Kidney (tissue), 14 donors: ENCODE results near the gene STRN. TPM values are rescaled to one million over a fixed set of nuclear protein-coding genes. Genes with fewer than 3 reads are reported as not detected.
"Not testable (repeated sequence)": the region's sequence is repeated elsewhere in the genome, so short reads cannot be mapped to it uniquely, and the experiment has no call there.

Experiments
- DNase-seq, 5 donors: peaks; one replicate each; pipeline ENCODE4 v3.0.0-alpha.2; 2013 to 2020
- FAIRE-seq: peaks from 2 replicates; lab custom pipeline; 2012; peaks lifted over from hg19 to GRCh38; lab: Jason Lieb, UNC
- H3K27ac ChIP-seq, 2 donors: one replicate each; pipeline ENCODE4 v1.7.0; 2013; ENCODE audit warnings: low read depth in 2 of 2, low read length in 2 of 2, inconsistent platforms in 1 of 2
- H3K27me3 ChIP-seq: one replicate; pipeline ENCODE4 v1.7.1; 2013; ENCODE audit warnings: low read length, inconsistent platforms; ENCODE audit not compliant: control insufficient read depth, insufficient read depth
- H3K36me3 ChIP-seq, 3 donors: one replicate each; pipeline versions ENCODE4 v1.7.0 to v1.7.1; 2013; ENCODE audit warnings: low read length in 3 of 3, control low read depth in 1 of 3, inconsistent platforms in 1 of 3; ENCODE audit not compliant: insufficient read depth in 3 of 3, control insufficient read depth in 2 of 3
- H3K4me1 ChIP-seq, 3 donors: one replicate each; pipeline versions ENCODE4 v1.7.0 to v1.7.1; 2013; ENCODE audit warnings: low read length in 3 of 3, inconsistent platforms in 1 of 3, low read depth in 1 of 3; ENCODE audit not compliant: control insufficient read depth in 2 of 3, insufficient read depth in 2 of 3
- H3K4me3 ChIP-seq, 3 donors: one replicate each; pipeline versions ENCODE4 v1.7.0 to v1.8.1; 2013; ENCODE audit warnings: low read length in 3 of 3, control low read depth in 1 of 3, inconsistent platforms in 1 of 3
- H3K9ac ChIP-seq, 3 donors: one replicate each; pipeline versions ENCODE4 v1.7.0 to v1.7.1; 2013; ENCODE audit warnings: low read length in 3 of 3, control low read depth in 1 of 3, inconsistent platforms in 1 of 3
- H3K9me3 ChIP-seq, 3 donors: one replicate each; pipeline versions ENCODE4 v1.7.0 to v1.7.1; 2013; ENCODE audit warnings: low read length in 3 of 3, control low read depth in 1 of 3, inconsistent platforms in 1 of 3; ENCODE audit not compliant: control insufficient read depth in 2 of 3, insufficient read depth in 1 of 3
- intact Hi-C: fragments of 100-400 bp; cut with DNase I; formaldehyde crosslinking; loops from one replicate; pipeline ENCODE4 v1.11.1; 2022
- polyA plus RNA-seq: library from polyadenylated mRNA; stranded (reverse); fragments of 350-450 nt; fragmentation: Illumina TruSeq; extraction: RNeasy Lipid Tissue Mini Kit (QIAGEN cat#74804); gene quantifications from one replicate; pipeline ENCODE4 v1.2.3, GENCODE V29; 2014; ENCODE audit warnings: low read depth, low replicate concordance; ENCODE audit not compliant: insufficient read depth
- total RNA-seq: library from RNA; stranded (reverse); fragmentation: NEBNext Ultra II Directional; extraction: Animal tissue kit (Norgen Biotek cat#: 25700); gene quantifications from one replicate; pipeline ENCODE4 v1.2.1, GENCODE V29; 2021
- TF ChIP-seq, protein P1 (sequence below): IDR thresholded peaks from 3 replicates; pipeline ENCODE4 v1.5.1; 2012; ENCODE audit warnings: mild to moderate bottlenecking, moderate library complexity, borderline replicate concordance; ENCODE audit not compliant: insufficient read depth; ENCODE audit errors: extremely low read depth
- donor health status: control.
- donor health status: control.
- donor health status: control.
- donor health status: control.
- donor health status: control.
- donor health status: DM: yes; HTN: yes; CAD: no.
- donor health status: Normal renal cell carcinoma (clear cell type).

The STRN gene
- total and polyA plus RNA-seq, 2 donors from 2014 or later: 3.7 to 42.7 TPM

DNA sequence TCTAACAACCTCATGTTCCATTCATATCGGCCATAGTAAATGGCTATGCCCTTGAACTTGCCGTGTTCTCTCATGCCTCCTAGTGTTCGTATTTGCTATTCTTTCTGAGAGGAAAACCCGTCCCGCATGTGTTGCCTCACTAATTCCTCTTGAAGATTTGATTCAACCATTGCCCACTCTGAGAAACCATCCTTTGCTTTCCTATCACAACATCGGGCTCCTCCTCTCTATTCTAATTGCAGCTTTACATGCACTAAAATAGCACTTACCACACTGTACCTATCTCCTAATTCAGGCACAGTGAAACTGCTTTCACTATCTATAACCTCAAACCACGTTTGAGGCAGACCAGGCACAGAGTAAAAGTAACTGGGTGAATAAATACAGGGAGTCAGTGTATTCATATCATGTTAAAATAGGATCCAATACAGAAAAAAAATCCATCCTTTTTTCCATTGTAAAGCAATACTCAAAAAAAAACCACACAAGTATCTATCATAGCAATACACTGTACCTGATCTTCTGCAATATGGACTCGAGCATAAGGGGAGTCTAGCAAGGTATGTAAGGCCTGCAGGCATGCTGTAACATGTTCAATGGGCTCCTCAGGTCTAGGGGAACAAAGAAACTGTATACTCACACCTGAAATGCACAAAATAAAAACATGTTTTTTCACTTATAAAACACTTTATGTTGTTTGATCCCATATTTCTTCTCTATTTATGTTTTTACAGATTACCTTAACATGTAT lies 39.0 kb upstream of the STRN start:
- FAIRE-seq: no peak
- H3K27ac ChIP-seq: no peak overlapping the region
- DNase-seq: peak in 1 of 5 donors; percentile 9

DNA sequence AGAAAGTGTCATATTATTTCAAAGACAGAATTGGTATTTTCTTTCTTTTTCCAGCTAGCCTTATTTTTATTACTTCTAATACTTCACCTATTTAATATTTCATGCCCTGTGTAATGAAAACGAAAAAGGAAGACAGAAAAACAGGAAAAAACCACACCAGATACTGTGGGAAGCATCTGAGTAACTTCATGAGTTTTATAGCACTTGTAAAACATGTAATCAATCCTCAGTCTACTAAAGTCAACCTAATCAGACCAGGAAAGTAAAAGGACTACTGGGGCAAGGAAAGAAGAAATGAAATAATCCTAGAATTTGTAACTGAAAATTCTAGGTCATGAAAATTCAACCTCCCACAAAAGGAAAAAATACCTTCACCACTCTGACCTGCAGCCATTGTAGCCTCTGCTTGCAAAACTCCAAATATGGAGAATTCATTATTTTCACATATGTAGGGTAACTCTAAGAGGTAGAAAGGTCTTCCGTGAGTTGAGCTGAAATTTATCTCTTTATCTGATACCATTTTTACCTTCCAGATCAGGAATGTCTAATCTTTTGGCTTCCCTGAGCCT lies 34.7 kb upstream of the STRN start:
- Histone ChIP-seq H3K4me3 (no peak overlapping the region), H3K36me3 (peaks cover 2 to 33% (median 22%) of the 10 kb centered on the region in 3 donors), H3K4me1 (no peaks in the 10 kb centered on the region), H3K9ac (no peak overlapping the region), H3K9me3 (no peaks in the 10 kb centered on the region), H3K27me3 (no peaks in the 10 kb centered on the region), H3K27ac (no peak overlapping the region)
- DNase-seq: no peak
- FAIRE-seq: no peak
- TF ChIP-seq, protein P1, sequence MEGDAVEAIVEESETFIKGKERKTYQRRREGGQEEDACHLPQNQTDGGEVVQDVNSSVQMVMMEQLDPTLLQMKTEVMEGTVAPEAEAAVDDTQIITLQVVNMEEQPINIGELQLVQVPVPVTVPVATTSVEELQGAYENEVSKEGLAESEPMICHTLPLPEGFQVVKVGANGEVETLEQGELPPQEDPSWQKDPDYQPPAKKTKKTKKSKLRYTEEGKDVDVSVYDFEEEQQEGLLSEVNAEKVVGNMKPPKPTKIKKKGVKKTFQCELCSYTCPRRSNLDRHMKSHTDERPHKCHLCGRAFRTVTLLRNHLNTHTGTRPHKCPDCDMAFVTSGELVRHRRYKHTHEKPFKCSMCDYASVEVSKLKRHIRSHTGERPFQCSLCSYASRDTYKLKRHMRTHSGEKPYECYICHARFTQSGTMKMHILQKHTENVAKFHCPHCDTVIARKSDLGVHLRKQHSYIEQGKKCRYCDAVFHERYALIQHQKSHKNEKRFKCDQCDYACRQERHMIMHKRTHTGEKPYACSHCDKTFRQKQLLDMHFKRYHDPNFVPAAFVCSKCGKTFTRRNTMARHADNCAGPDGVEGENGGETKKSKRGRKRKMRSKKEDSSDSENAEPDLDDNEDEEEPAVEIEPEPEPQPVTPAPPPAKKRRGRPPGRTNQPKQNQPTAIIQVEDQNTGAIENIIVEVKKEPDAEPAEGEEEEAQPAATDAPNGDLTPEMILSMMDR: no peak
- intact Hi-C loops: no loop called here

More for the DNA sequence above, 39.0 kb upstream of the STRN start:
- H3K9me3 ChIP-seq: no peaks in the 10 kb centered on the region
- H3K36me3 ChIP-seq: peaks cover 0 to 25% (median 23%) of the 10 kb centered on the region in 3 donors
- H3K27me3 ChIP-seq: no peaks in the 10 kb centered on the region
- TF ChIP-seq, protein P1: peak; percentile 50
- no peak overlapping the region for H3K9ac ChIP-seq
- H3K4me3 ChIP-seq: no peak overlapping the region
- H3K4me1 ChIP-seq: no peaks in the 10 kb centered on the region
- intact Hi-C loops: no loop called here

DNA sequence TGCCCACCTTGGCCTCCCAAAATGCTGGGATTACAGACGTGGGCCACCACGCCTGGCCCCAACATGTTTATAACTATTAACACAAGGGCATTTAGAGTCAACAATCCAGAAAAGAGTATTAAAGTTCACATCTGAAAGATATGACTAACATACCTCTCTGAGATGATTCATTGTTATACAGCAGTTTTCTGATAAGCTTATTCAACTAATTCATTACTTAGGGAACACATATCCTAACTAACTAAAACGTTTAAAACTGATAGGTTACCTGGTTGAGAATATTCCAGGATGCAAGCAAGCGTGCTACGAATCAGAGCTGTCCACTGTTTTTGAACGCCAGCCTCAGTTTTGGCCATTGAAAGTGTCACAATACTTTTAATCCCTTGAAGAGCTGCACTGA lies 34.0 kb upstream of the STRN start:
- Histone ChIP-seq H3K4me3 (no peak overlapping the region), H3K27me3 (no peaks in the 10 kb centered on the region), H3K36me3 (peaks cover 2 to 30% (median 21%) of the 10 kb centered on the region in 3 donors), H3K27ac (no peak overlapping the region), H3K9ac (no peak overlapping the region), H3K4me1 (no peaks in the 10 kb centered on the region), H3K9me3 (no peaks in the 10 kb centered on the region)
- TF ChIP-seq, protein P1: no peak
- no peak for DNase-seq
- intact Hi-C loops: no loop called here
- no peak for FAIRE-seq

DNA sequence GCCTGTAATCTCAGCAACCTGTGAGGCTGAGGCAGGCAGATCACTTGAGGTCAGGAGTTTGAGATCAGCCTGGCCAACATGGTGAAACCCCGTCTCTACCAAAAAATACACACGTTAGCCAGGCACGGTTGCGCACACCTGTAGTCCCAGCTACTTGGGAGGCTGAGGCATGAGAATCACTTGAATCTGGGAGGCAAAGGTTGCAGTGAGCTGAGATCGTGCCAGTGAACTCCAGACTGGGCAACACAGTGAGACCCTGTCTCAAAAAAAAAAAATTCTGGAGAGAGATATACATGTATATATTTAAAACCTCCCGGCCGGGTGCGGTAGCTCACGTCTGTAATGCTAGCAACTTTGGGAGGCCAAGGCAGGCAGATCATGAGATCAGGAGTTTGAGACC lies 33.1 kb upstream of the STRN start:
- H3K9ac ChIP-seq, H3K4me3 ChIP-seq, H3K4me1 ChIP-seq, H3K27ac ChIP-seq, intact Hi-C loops, H3K27me3 ChIP-seq, FAIRE-seq, H3K9me3 ChIP-seq, DNase-seq: not testable (repeated sequence)
- peaks cover 2 to 23% (median 15%) of the 10 kb centered on the region in 3 donors for H3K36me3 ChIP-seq
